Stimulated activated CD4-positive, alpha-beta T cell treated with anti-CD3 and anti-CD28 coated beads, Interleukin-4, amount 100 ng/mL, for 4 hours (primary cell): ENCODE results near the gene CAAP1.
"Not testable (repeated sequence)": the region's sequence is repeated elsewhere in the genome, so short reads cannot be mapped to it uniquely, and the experiment has no call there.

Experiments
- DNase-seq, 2 experiments: peaks; one replicate each; pipeline ENCODE4 v3.0.0-alpha.2; 2020

Gene CAAP1

GRCh38 chr9:26828391-26828955 lies 64.1 kb downstream of the CAAP1 start:
- DNase-seq = not testable (repeated sequence)

GRCh38 chr9:26814799-26815198 lies 77.8 kb downstream of the CAAP1 start:
- DNase-seq = no peak

DNA sequence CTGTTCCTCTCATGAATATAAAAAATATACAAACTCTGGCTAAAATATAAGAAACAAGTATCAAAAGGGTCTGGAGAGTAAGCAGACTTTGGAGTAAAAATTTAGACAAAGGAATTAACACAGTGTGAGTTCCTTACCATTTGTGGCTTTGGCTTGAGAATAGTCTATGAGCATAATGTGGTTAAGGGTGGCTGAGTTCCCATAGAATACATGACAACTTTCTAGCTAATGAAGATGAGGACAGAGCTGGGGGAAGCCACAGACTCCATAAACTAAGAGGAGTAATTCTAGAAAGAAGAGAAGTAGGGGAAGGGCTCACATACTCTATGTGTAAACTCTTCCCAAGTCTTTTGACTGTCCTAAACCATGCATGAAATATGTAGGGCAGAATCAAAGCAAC lies 79.4 kb downstream of the CAAP1 start:
- DNase-seq = no peak

DNA sequence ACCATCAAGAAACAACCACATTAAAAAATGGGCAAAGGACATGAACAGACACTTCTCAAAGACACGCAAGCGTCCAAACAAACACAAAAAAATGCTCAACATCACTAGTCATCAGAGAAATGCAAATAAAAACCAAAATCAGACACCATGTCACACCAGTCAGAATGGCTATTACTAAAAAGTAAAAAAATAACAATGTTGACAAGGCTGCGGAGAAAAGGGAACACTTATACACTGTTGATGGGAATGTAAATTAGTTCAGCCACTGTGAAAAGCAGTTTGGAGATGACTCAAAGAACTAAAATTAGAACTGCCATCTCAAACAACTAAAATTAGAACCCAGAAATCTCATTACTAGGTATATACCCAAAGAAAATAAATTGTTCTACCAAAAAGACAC lies 80.4 kb downstream of the CAAP1 start:
- DNase-seq = no peak

GRCh38 chr9:26811106-26811505 lies 81.5 kb downstream of the CAAP1 start:
- no peak for DNase-seq

- DNase-seq = no peak
Observed at GRCh38 chr9:26809795-26810194, 82.8 kb downstream of the CAAP1 start.

GRCh38 chr9:26807161-26807560 lies 85.4 kb downstream of the CAAP1 start:
- DNase-seq = no peak

- DNase-seq = no peak
Observed at GRCh38 chr9:26802921-26803320, 89.7 kb downstream of the CAAP1 start.

DNA sequence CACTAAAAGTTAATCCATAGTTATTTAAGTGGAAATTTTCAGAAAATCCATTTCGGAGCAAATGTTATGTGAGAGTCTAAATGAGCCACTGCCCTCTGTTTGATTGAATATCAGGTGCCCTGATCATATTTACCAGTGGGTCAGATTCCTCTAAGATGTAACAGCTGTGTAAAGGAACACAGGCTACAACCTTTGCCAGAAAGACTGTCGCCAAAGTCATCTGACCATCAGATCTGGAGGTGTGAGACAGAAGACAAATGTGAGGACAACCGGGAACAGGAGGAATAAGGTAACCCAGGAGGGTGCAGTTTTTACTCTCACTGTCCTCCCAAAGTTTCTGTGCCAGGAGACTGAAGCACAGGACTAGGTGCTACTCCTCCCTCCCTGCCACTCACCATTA lies 90.8 kb downstream of the CAAP1 start:
- DNase-seq = no peak

DNA sequence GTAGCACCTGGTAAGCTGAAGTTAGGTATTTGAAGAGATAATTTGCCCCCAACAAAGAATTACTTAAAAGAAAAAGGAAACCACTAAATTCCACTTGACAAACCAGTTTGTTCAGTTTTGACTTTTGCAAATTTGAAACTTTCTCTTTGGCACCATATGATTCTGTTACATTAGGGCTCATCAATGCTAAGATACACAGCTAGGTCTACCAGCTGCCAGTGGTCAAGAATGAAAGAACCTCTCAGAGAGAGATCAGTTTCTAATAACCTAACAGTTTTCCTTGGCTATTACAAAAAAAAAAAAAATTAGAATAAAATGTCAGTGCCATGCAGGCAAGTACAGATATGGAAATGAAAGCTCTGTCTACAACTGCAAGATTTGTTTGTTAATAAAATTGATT lies 92.3 kb downstream of the CAAP1 start:
- no peak for DNase-seq

GRCh38 chr9:26791274-26791673 lies 101.3 kb downstream of the CAAP1 start:
- DNase-seq = no peak
